Forelimb muscle (tissue), 1 donor: ENCODE results near the gene TRAF3. TPM values are rescaled to one million over a fixed set of nuclear protein-coding genes. Genes with fewer than 3 reads are reported as not detected.

Experiments used
- DNase-seq: peaks from one replicate; pipeline ENCODE4 v3.0.0-alpha.2; 2013; ENCODE audit warnings: low read depth
- polyA plus RNA-seq: library from polyadenylated mRNA; unstranded; fragments of 120-200 nt; gene quantifications from one replicate; pipeline ENCODE4 v1.2.1, GENCODE V29; 2013; ENCODE audit not compliant: insufficient read length

The TRAF3 gene
- polyA plus RNA-seq, 1 donor, result 14.2 TPM

GRCh38 chr14:102907980-102908730 lies 130.9 kb downstream of the TRAF3 start:
- DNase-seq, result no peak

GRCh38 chr14:102908766-102909455 lies 131.7 kb downstream of the TRAF3 start:
- DNase-seq, result no peak

GRCh38 chr14:102909462-102909861 lies 132.2 kb downstream of the TRAF3 start:
- DNase-seq, result no peak

GRCh38 chr14:102909911-102910310 lies 132.7 kb downstream of the TRAF3 start:
- no peak for DNase-seq

GRCh38 chr14:102910442-102910841 lies 133.2 kb downstream of the TRAF3 start:
- DNase-seq, result no peak

GRCh38 chr14:102911541-102911951 lies 134.3 kb downstream of the TRAF3 start:
- no peak for DNase-seq

- DNase-seq, result no peak
Observed at GRCh38 chr14:102911991-102912761, 134.9 kb downstream of the TRAF3 start.

- DNase-seq, result no peak
Observed at GRCh38 chr14:102913341-102914211, 136.3 kb downstream of the TRAF3 start.

- no peak for DNase-seq
Observed at GRCh38 chr14:102914474-102915291, 137.4 kb downstream of the TRAF3 start.

- no peak for DNase-seq
Observed at GRCh38 chr14:102915292-102916110, 138.3 kb downstream of the TRAF3 start.

- DNase-seq, result no peak
Observed at GRCh38 chr14:102916347-102917055, 139.3 kb downstream of the TRAF3 start.

GRCh38 chr14:102917056-102917385 lies 139.8 kb downstream of the TRAF3 start:
- DNase-seq, result no peak

- no peak for DNase-seq
Observed at GRCh38 chr14:102917469-102918211, 140.4 kb downstream of the TRAF3 start.

GRCh38 chr14:102918438-102918837 lies 141.2 kb downstream of the TRAF3 start:
- DNase-seq, result no peak

GRCh38 chr14:102920273-102920997 lies 143.2 kb downstream of the TRAF3 start:
- no peak for DNase-seq

- no peak for DNase-seq
Observed at GRCh38 chr14:102920998-102921304, 143.7 kb downstream of the TRAF3 start.

GRCh38 chr14:102922490-102923200 lies 145.4 kb downstream of the TRAF3 start, which contains the start of gene AMN:
AMN (plus strand) TSS chr14:102922663; CDS start chr14:102922689, 26 bp downstream.
- no peak for DNase-seq
